NCI-H460 (cell line): ENCODE measurements around the gene GNG12. TPM values are rescaled to one million over a fixed set of nuclear protein-coding genes. Genes with fewer than 3 reads are reported as not detected.

Source experiments
- DNase-seq: peaks from one replicate; pipeline ENCODE4 v3.0.0-alpha.2; 2016; ENCODE audit warnings: low read depth; ENCODE audit errors: extremely low read depth
- total RNA-seq: library from RNA; depleted of rRNA; stranded (reverse); fragments of >200 nt; shearing (Covaris generic); gene quantifications from 2 replicates; pipeline ENCODE4 v1.2.3, GENCODE V29; 2014

The GNG12 gene
- total RNA-seq, 1 experiment from 2014 or later = 267 TPM

DNA sequence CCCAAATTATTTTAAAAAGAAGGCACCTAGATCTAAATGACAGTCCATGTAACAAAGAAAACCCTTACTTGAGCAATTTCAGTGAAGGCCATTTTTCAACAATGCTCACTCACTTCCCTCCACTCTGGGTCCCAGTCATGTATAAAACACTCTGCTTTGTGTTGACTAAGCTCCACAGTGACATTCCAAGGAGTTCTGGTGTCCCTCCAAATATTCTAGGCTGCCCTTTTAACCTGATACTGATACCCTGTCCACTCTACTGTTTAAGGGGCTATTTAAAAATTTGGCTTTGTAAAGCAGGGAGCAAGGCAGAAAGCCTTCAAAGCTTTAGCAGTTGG is 73.6 kb downstream of the GNG12 start:
- DNase-seq = no peak

DNA sequence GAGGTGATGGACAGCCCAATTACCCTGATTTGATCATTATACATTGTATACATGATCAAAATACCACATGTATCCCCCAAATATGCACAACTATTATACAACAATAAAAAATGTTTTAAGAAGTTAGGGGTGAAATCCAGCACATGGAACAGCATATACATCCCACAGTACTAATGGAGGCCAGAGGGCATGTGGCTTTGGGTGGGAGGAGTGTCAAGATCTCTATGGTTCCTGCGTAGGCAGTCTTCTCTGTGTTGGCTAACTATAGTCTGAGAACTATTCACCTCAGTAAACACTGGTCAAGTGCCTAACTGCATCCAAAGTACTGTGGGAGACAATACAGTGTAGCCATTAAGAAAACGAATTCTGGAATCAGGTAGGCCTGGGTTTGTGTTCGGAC is 74.2 kb downstream of the GNG12 start:
- no peak for DNase-seq

DNA sequence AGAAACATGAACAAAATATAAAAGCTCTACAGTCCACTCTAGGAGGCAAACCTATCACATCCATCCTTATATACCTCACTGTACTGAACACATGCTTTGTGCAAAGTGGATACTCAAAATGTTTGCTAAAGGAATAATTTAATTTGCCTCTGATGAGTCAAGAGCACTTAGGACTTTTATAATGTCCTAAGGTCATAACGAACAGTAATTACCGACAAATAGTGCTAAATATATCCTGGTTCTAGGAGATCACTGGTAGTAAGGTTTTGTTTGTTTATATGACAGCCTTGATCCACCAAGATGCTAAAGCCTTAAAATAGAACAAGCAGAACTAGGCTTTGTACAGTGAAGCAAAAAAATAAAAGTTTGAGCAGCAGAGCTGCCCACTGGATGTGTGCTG is 77.6 kb downstream of the GNG12 start:
- no peak for DNase-seq

DNA sequence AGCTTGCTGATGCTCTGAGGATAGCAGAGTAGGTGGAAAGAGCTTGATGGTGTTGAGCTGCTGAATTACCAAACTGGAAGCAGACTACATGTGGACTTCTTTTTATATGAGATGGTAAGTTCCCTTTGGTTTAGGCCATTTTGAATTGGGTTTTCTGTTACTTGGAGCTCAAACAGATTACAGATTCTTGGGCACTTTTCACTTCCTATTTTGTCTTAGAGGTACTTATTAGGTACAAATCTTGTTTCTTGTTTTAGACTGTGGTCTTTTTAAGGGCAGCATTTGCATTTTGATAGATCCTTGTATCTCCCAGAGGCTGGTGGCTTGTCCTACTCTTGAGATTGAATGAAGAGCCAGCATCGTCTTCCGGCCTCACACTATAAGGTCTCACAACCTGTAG is 78.1 kb downstream of the GNG12 start:
- no peak for DNase-seq

DNA sequence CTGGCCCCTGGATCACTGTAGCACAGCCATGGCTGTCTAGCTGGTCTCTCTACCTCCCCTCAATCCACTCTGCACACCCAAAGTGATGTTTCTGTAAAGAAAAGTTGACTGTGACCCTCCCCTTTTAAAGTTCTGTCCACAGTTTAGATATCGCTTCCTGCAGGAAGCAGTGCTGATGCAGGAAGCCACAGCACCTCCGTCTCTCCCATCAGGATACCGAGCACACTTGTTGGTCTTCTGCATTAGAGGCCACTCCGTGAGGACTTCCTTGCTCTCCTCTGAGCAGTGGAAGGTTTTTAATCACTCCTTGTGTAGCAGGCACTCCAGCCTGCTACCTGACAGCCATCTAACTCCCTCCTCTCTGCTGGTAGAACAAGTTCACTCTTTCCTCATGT is 78.7 kb downstream of the GNG12 start:
- no peak for DNase-seq

DNA sequence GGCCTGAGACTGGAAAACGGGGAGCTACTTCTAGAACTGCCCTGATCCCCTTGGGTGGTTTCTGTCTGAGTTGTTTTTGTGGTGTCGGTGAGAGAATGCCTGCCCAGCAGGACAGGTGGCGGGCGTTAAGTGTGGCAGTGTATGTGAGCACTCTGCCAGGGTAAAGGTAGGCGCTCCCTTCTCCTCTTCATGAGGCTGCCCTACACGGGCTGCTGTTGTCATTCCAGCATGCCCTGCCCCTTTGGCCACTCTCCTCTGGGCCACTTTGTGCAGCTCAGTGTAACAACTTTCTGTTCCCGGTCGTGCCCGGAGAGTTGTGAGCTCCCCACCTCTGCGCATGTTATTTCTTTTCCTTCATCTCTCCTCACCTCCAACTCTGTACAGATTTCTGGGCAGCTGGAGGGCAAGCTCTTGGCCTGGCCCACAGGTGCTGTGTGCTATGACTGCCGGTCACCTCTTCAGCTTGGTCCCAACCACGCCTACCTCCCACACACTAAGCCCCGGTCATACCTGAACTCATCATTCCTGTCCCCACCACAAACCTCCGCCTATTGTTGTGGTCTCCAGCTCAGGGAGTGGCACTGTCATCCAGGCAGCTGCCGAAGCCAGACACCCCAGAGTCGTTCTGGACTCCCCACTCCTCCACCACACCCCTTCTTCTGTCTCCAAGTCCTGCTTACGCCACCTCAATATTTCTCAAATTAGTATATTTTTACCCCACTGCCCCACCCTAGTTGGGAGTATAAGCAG is 79.3 kb downstream of the GNG12 start:
- no peak for DNase-seq

DNA sequence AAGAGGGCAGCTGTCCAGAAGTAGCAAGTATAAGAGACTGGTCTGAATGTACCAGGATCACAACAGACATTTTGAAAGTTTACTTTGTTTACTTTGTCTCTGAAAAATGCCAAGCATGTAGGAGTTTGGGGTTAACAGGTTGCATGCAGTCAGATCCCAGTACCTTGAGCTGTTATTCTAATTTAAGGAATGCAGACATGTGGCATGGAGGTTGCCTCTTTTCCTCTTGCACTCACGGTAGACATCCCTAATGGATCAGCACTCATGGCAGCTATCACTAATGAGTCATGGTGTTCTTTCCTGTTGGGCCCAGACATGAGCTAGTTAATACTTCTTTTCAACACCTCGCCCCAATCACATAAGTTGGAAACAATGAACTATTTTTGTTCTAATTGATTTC is 81.0 kb downstream of the GNG12 start:
- DNase-seq = no peak

DNA sequence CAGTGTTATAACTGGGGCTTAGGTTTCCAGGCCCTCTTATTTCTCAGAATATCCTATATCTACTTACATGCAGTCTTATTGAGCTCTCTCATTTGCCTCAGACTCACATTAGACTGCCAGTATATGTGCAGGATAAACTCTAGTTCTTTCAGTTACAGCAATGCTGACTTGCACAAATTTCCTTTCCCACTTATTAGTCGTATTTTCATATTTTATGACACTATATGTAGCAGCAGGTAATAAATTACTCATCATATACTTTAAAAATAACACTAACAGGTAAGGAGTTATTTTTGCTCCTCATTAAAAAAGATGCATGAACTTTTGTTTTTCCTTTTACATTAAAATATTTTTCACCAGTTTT is 82.6 kb downstream of the GNG12 start:
- no peak for DNase-seq

DNA sequence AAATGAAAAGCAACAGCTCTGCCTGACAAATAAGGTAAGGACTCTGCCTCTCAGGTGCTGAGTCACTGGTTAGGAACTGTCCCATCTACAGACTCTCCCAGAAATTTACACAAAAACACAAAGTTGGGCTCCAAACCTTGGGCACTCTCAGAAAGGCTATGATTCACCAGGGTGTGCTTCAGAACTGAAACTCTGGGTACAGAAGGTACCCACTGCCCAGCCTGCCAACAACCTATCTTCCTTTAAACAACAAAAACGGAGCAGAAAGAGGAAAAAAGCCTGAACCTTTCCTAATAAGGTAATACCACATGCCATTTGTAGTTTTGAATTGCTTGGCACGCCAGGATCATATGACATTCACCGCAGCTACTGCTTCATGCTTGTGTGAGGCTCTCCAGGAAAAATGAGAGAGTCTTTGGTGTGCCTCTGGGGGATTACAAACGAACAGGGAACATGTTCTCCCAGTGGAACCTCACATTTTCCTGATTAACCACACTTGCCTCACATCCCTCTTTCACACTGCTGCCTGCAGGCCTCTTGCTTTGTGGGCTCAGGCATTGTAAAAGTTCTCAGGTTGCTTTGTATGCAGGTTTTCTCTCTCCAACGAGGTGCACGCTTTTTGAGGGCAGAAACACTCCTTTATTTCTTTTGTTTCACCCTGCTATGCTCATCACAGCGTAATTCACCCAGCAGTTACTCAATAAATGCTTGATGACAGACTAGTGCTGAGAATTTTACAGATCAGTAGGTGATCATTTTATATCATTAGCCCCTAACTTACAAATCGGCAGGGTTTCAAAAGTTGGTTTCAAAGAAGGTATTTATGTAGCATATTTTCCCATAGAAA is 83.2 kb downstream of the GNG12 start:
- no peak for DNase-seq

DNA sequence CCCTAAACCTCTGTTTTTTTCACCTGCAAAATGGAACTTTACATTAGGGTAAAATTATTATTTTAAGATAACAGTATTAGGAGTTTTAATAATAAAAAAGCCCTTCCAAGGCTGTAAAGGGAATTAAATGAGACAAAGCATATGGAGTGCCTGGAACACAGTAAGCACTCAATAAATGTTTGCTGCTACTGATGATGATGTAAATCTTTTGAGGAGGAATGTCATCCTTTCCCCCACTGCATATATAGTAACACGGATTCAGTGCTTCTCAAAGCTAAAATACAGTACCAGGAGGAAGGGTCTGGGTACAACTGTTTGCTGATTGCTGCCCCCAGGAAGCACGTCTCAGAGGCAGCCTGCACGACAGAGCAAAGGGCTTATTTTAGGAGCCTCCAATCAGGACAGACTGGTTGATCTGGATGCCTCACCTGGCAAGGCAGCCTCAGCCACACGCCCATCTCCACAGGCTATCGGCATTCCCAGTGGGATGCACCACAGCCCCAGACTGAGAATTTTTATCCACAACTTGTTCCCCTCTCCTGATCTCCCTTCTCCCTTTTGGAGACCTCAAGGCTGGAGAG is 83.9 kb downstream of the GNG12 start:
- no peak for DNase-seq

DNA sequence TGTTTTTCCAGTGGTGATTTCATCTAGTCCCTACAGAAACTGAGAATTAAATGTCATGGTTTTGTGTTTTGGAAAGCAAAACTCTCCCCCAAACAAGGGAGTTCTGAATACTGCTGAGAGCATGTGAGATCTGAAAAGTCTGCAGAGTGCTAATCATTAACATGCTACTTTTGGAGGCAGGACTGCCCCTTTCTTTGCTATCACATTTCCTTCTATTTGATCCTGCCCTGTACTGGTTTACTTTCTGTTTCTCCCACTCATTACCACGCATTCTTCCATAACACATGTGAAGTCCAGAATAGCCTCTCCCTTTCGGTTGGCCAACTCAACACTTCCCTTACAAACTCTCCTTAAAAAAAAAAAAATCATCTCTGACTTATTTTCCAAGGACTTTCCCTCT is 84.6 kb downstream of the GNG12 start:
- DNase-seq = no peak

DNA sequence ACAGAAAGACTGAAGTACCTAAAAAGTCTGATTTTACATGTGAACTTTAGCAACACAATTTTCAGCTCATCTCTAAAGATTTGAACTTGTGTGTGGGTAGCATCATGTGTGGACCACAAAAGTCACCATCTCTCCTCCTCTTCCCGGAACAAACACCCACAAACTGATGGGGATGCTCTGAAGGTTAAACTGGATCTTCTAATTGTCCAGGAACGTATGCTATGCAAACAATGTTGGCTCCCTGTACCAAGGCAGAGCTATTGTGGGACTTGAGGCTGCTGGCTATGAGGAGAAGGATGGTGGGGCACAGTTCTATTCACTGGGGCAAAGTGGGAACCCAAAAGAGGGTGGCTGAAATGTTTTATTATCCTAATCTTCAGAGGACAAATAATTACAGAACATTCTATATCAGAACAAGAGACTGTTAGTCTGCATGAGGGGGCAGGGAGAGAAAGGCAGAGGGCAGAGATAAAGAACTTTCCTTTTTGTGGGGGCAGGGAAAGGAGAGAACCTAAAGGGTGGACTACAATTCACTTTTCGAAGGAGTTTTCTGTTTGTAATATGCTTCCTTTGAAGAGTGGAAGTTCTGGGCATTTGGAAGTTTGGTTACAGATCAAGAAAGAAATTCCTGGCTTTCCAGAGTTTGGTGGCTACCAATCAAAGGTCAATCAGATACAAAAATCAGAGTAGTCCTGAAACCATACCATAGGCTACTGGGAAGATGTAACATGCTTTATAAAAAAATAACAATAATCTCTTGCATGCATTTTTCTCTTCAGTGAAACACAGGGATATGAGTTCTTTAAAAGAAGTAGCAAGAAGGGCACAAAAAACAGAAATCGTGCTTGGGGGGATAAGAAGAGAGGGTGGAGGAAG is 85.4 kb downstream of the GNG12 start:
- no peak for DNase-seq

DNA sequence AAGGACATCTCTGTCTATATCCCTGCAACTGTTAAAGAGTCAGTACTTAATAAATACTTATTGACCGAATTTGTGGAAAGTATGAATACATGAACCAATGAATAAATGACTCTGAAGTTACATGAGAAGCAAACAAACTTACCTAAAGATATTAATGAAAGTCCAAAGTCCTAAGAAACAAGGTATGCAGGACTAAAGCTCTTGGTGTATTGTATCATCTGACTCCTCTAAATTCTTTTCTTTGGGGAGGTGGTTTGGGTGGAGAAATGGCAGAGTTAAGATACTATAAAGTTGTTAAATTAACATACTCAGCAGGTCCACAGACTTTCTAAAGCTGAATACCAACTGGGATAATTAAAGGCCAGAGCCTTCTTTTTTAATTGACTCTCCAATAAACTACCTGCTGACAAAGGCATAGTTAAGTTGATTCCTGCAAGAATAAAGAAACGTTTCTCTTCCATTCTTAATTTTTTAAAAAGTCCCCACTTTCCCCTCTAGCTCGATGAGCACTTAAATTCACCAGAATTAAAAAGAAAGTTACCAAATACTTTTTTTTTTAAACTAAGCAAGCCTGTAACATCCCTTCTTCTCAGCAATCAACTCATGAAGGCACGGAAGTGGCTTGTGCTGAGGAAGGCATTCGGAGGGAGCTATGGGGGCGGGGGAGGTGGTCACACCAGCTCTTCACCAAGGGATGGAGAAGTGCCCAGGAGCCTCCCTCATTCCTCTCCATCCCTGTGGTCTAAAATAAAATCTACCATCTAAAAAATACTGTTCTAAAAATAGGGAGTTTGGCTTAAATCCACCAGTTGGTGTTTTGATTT is 87.2 kb downstream of the GNG12 start:
- no peak for DNase-seq

DNA sequence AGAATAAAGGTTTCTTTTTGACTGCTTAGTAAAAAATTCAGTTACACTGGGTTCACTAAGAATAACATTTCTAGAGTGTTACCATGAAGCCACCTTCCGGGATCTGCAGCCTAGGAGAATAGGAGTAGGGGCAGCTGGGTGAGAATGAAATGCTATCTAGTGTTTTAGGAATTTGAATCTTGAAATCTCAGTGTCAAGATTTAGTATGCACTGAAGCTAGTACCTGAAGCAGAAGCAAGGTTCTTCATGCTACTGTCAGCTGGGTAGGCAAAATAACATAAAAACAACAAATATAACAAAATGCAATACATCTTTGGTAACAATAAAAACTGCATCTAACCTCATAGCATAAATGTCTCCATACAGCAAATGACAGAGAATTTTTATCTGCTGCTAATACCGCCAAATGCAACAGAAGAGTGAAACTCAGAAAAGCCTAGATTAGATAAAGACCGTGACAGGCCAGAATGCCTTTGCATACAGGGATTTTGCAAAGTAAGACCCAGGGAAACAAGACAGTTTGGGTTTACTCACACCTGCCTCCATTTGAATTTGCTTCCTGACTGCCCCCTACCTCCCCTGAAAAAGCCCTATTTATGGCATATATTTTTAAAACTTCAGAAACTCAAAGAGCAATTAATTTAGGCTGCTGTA is 90.1 kb downstream of the GNG12 start:
- no peak for DNase-seq

DNA sequence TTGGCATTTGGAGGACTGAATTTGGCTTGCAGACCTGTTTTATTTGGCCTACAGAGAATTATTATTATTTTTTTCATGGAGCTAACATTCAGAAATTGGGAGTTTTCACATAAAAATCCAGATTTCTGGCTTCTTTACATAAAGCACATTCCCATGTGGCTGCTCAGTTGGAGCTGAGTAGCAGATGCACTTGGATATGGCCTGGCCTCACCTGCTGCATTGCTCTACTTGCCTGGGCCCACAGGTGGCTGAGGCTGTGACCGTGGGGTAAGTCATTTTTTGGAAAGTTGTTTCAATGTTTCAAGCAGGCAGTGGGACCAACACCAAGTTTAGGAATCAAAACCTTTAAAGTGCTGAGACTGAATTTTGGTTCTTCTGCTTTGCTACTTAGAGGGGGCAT is 91.5 kb downstream of the GNG12 start:
- DNase-seq = no peak

DNA sequence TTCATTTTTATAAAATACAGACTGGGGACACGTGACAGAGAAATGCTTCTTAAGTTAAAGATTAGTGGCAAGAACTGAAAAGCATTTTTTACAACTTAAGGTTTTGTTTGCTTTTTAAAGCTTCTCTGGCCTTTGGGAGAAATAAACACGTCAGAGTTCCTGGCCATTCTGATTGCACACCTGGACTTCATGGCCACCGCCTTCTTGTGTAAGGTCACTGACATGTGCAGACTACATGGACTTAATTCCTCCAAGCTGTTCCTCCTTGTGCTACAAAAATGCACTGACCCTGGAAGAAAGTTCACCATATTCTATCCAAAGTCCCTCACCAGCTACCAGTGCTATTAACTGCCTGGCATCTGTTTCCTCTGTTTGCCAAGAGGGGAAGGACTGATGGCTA is 92.1 kb downstream of the GNG12 start:
- no peak for DNase-seq

DNA sequence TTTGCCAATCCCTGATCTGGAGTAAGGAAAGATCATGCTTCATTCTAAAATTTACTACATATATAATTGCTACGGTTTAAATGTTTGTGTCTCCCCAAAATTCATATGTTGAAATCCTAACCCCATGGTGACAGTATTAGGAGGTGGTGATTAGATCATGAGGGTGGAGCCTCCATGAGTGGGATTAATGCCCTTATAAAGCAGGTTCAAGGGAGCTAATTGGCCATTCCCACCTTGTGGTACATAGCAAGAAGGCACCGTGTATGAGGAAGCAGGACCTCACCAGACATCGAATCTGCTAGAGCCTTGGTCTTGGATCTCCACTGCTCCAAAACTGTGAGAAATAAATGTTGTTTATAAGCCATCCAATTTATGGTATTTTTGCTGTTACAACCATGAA is 92.7 kb downstream of the GNG12 start:
- no peak for DNase-seq

DNA sequence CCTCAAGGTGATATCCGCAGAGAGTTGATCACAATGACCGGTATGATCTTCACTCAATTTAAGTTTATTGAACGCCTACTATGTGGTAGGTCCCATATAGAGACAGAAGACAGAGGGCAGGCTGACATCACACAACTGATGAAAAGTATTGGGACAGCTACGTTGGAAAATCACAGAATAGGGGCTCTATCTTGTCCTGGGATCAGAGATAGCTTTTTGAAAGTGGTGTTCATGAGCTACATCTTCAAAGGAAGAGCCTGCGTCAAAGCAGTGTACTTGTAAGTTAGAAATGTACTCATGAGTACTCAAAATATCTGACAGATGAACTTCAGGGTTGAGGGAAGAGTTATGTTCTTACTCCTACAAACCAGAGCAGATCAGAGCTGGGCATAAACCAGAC is 93.9 kb downstream of the GNG12 start:
- no peak for DNase-seq

DNA sequence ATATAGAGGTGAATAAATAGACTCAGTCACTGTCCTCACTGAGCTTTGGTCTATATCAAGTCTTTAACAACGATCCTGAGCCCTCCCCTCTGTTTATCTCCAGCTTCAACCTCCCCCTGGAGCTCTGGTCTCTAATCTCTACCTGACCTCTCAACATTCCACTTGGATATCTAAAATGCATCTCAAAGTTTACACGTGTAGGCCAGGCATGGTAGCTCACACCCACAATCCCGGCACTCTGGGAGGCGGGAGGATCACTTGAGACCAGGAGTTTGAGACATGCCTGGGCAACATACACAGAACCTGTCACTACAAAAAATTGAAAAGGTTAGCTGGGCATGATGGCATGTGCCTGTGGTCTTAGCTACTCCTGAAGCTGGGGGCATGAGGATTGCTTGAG is 94.9 kb downstream of the GNG12 start:
- no peak for DNase-seq

DNA sequence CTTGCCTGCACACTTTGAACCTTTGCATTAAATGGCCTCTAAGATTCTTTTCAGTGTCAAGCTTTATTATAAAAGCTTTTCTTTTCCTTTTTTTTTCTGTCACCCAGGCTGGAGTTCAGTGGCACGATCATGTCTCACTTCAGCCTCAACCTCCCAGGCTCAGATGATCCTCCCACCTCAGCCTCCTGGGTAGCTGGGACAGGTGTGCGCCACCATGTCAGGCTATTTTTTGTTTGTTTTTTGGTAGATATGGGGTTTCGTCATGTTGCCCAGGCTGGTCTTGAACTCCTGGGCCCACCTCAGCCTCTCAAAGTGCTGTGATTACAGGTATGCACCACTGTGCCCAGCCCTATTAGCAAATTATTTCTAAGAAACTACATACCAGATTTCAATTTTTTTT is 95.4 kb downstream of the GNG12 start:
- no peak for DNase-seq
